Ovary (tissue), 9 donors: ENCODE measurements around the gene SLC38A9. TPM values are rescaled to one million over a fixed set of nuclear protein-coding genes. Genes with fewer than 3 reads are reported as not detected.
A peak's percentile ranks its signal among the peaks of the same experiment; 100 is the strongest.

Source experiments
- DNase-seq, 5 donors: peaks; one replicate each; pipeline ENCODE4 v3.0.0-alpha.2; 2019 to 2020
- H3K27ac ChIP-seq, 2 donors: fragments of 200-600 bp; one replicate each; pipeline versions ENCODE4 v1.5.1 to v1.8.0; 2019 to 2022
- H3K27me3 ChIP-seq: fragments of 200-600 bp; one replicate; pipeline ENCODE4 v1.8.0; 2022
- H3K36me3 ChIP-seq: fragments of 200-600 bp; sonication (generic); one replicate; pipeline ENCODE4 v1.5.1; 2019
- H3K4me1 ChIP-seq: one replicate; pipeline ENCODE4 v1.8.1; 2013; ENCODE audit warnings: mild to moderate bottlenecking, moderate library complexity; ENCODE audit not compliant: insufficient read depth
- H3K4me3 ChIP-seq: fragments of 200-600 bp; sonication (generic); one replicate; pipeline ENCODE4 v1.5.1; 2017
- H3K9me3 ChIP-seq, 2 donors: fragments of 200-600 bp in 1 of 2; sonication (generic) in 1 of 2; one replicate each; pipeline versions ENCODE4 v1.5.1 to v1.8.1; 2013 to 2019; ENCODE audit warnings: mild to moderate bottlenecking in 1 of 2, moderate library complexity in 1 of 2
- CTCF ChIP-seq, 3 donors: fragments of 450-650 bp in 2 of 3; fragments of 200-600 bp in 1 of 3; IDR thresholded peaks; one replicate each; pipeline versions ENCODE4 v1.5.1 to v1.8.0; 2016 to 2022; ENCODE audit warnings: antibody characterized with exemption in 3 of 3, mild to moderate bottlenecking in 1 of 3
- EP300 ChIP-seq: sonication (generic); formaldehyde crosslinking; IDR thresholded peaks from one replicate; pipeline ENCODE4 v1.6.1; 2017; ENCODE audit warnings: antibody characterized with exemption
- POLR2A ChIP-seq: fragments of 450-650 bp; IDR thresholded peaks from one replicate; pipeline ENCODE4 v1.6.1; 2017; ENCODE audit warnings: antibody characterized with exemption, mild to moderate bottlenecking, moderate library complexity
- WGBS, 3 donors: extraction: QIAGEN DNeasy Blood & Tissue Kit in 1 of 3; methylation state at CpG; one replicate each; pipeline versions ENCODE4 v1.1.5 to v1.1.7; 2013 to 2017; 5-methylcytosine and 5-hydroxymethylcytosine counted together
- intact Hi-C, 4 donors: fragments of 100-400 bp; cut with DNase I; formaldehyde crosslinking; loops; one replicate each; pipeline versions ENCODE4 v1.11.0 to v1.15.1; 2022 to 2023
- polyA plus RNA-seq, 2 donors: library from polyadenylated mRNA; stranded (reverse); fragments of 200-250 nt in 1 of 2; fragments of 350-450 nt in 1 of 2; fragmentation: Illumina TruSeq in 1 of 2; extraction: RNeasy Lipid Tissue Mini Kit (QIAGEN cat#74804) in 1 of 2; gene quantifications; one replicate each; pipeline ENCODE4 v1.2.3, GENCODE V29; 2013 to 2014
- total RNA-seq, 7 donors: library from RNA; depleted of rRNA in 2 of 7; stranded (reverse); fragments of >200 nt in 2 of 7; fragmentation: NEBNext Ultra II Directional in 3 of 7; extraction: Animal tissue kit (Norgen Biotek cat#: 25700) in 3 of 7; gene quantifications; one replicate each; pipeline versions ENCODE4 v1.1.0 to v1.2.4, GENCODE V29; 2016 to 2023
- donor health status: DM: no; HTN: no; CAD: no; lungs with moderate emphysema.
- donor health status: DM: no; HTN: no; CAD: no.
- donor health status: Bipolar disorder and iron deficiency.
- donor health status: DM: yes; HTN: yes; CAD: no.
- donor health status: DM: no; HTN: no; CAD: no.
- donor health status: DM: yes; HTN: yes; CAD: no.

The SLC38A9 gene
- total and polyA plus RNA-seq, 9 donors, result 7.9 to 29.6 (median 16.2) TPM

- H3K4me3 ChIP-seq, result no peak overlapping the region
- WGBS, 3 donors, result 74 to 83% (median 77%) methylated on average over 2 of the region's 2 CpGs
- no peak overlapping the region for H3K27ac ChIP-seq
- peaks cover 15% of the 10 kb centered on the region for H3K4me1 ChIP-seq
- no peaks in the 10 kb centered on the region for H3K36me3 ChIP-seq
- no peak for TF ChIP-seq POLR2A
- TF ChIP-seq EP300, result no peak
- TF ChIP-seq CTCF (IDR thresholded peaks at IDR 0.05), result no peak
- intact Hi-C loops, result no loop called here
- no peaks in the 10 kb centered on the region for H3K27me3 ChIP-seq
- no peak for DNase-seq
- H3K9me3 ChIP-seq, result no peaks in the 10 kb centered on the region
Observed at GRCh38 chr5:55638051-55638450, 74.1 kb downstream of the SLC38A9 start.

- H3K27ac ChIP-seq, result no peak overlapping the region
- no peaks in the 10 kb centered on the region for H3K9me3 ChIP-seq
- WGBS, 3 donors, result 11 to 15% (median 14%) methylated on average over 3 of the region's 3 CpGs
- no peak overlapping the region for H3K4me3 ChIP-seq
- H3K27me3 ChIP-seq, result no peaks in the 10 kb centered on the region
- peaks cover 15% of the 10 kb centered on the region for H3K4me1 ChIP-seq
- no peak for TF ChIP-seq POLR2A
- no peak for TF ChIP-seq CTCF (IDR thresholded peaks at IDR 0.05)
- no peak for TF ChIP-seq EP300
- intact Hi-C loops, result no loop called here
- DNase-seq, result peak in 3 of 5 donors; percentile 28 to 44 (median 29)
- H3K36me3 ChIP-seq, result no peaks in the 10 kb centered on the region
Observed at GRCh38 chr5:55636683-55637082, 75.4 kb downstream of the SLC38A9 start.

GRCh38 chr5:55636177-55636576 is 75.9 kb downstream of the SLC38A9 start:
- WGBS, 3 donors, result 7 to 9% (median 8%) methylated on average over 2 of the region's 2 CpGs
- Histone ChIP-seq H3K4me1 (peaks cover 15% of the 10 kb centered on the region), H3K27me3 (no peaks in the 10 kb centered on the region)

GRCh38 chr5:55634866-55635265 is 77.3 kb downstream of the SLC38A9 start:
- intact Hi-C loops, result no loop called here

More at GRCh38 chr5:55636177-55636576, 75.9 kb downstream of the SLC38A9 start:
- no peaks in the 10 kb centered on the region for H3K36me3 ChIP-seq
- TF ChIP-seq CTCF (IDR thresholded peaks at IDR 0.05), result no peak
- no peak for TF ChIP-seq EP300
- TF ChIP-seq POLR2A, result no peak
- H3K27ac ChIP-seq, result no peak overlapping the region
- H3K9me3 ChIP-seq, result no peaks in the 10 kb centered on the region
- intact Hi-C loops, result no loop called here
- DNase-seq, result no peak
- H3K4me3 ChIP-seq, result no peak overlapping the region

More at GRCh38 chr5:55634866-55635265, 77.3 kb downstream of the SLC38A9 start:
- H3K9me3 ChIP-seq, result no peaks in the 10 kb centered on the region
- no peaks in the 10 kb centered on the region for H3K36me3 ChIP-seq
- no peak overlapping the region for H3K4me3 ChIP-seq
- no peak for TF ChIP-seq CTCF (IDR thresholded peaks at IDR 0.05)
- no peak for TF ChIP-seq POLR2A
- TF ChIP-seq EP300, result no peak
- peaks cover 15% of the 10 kb centered on the region for H3K4me1 ChIP-seq
- H3K27me3 ChIP-seq, result no peaks in the 10 kb centered on the region
- H3K27ac ChIP-seq, result no peak overlapping the region
- DNase-seq, result no peak
